Measurements from ENCODE around the gene CYP1B1.
"Not testable (repeated sequence)": the region's sequence is repeated elsewhere in the genome, so short reads cannot be mapped to it uniquely, and the experiment has no call there.

The CYP1B1 gene

GRCh38 chr2:38032946-38033345 lies 43.0 kb downstream of the CYP1B1 start:
- DNase-seq, result no peak

- peak; percentile 81 for DNase-seq
Observed at GRCh38 chr2:38030635-38031355, 45.2 kb downstream of the CYP1B1 start.

GRCh38 chr2:38029512-38029911 lies 46.4 kb downstream of the CYP1B1 start:
- DNase-seq, result no peak

DNA sequence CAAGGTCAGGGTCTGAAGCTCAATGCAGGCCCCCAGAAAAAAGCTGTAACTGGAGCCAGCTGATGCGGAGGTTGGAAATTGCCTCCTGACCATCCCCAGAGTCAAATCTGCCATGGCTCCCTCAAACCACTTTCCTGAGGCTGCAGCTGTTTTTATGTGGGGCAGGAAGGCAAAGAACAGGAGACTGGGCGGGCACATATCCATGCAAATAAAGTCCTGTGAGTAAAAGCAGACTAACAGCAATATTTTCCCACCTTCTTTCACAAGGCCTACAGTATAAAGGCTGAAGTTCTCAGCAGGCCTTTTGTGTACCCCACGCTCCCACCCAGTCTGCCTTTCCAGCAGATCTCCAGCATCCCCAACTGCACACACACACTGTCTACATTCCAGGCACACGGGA lies 47.1 kb downstream of the CYP1B1 start:
- no peak for DNase-seq

- DNase-seq, result no peak
Observed at GRCh38 chr2:38026846-38027245, 49.1 kb downstream of the CYP1B1 start.

DNA sequence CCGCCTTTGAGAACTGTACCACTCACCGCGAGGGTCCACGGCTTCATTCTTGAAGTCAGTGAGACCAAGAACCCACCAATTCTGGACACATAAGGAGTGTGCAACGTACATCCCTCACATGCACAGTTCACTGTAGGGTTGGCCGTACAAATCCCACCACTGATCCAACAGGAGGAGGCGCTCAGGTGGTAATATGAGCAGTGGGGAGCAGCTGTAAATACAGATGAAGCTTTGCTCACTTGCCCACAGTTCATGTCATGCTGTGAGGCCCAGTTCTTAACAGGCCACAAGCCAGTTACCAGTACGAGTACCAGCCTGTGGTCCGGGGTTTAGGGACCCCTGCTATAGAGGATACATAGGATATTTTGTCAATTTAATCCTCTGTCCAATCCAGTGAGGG lies 54.4 kb downstream of the CYP1B1 start:
- no peak for DNase-seq

- DNase-seq, result not testable (repeated sequence)
Observed at GRCh38 chr2:38020359-38021069, 55.4 kb downstream of the CYP1B1 start.

DNA sequence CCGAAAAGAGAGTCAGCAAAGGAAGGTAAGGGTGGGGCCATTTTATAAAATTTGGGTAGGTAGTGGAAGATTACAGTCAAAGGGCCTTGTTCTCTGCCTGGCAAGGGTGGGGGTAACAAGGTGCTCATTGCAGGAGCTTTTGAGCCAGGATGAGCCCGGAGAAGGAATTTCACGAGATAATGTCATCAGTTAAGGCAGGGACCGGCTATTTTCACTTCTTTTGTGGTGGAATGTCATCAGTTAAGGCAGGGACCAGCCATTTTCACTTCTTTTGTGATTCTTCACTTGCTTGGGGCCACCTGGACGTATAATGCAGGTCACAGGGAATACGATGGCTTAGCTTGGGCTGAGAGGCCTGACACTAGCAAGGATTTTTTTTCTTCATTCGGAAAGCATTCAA lies 58.1 kb downstream of the CYP1B1 start:
- DNase-seq, result no peak

All from inflammatory macrophage treated with lipopolysaccharide for 4 hours (primary cell).